Stimulated activated CD4-positive, alpha-beta T cell treated with anti-CD3 and anti-CD28 coated beads, Interleukin-4, amount 100 ng/mL, for 1 hour (primary cell): ENCODE measurements around the gene CSH1.
"Not testable (repeated sequence)": the region's sequence is repeated elsewhere in the genome, so short reads cannot be mapped to it uniquely, and the experiment has no call there.

Experiments
- DNase-seq: peaks from one replicate; pipeline ENCODE4 v3.0.0-alpha.2; 2020

The CSH1 gene

GRCh38 chr17:63928172-63928666 is 31.8 kb upstream of the CSH1 start:
- no peak for DNase-seq

- no peak for DNase-seq
Measured at GRCh38 chr17:63927464-63928171, 31.2 kb upstream of the CSH1 start.

- DNase-seq = no peak
Measured at GRCh38 chr17:63926164-63926563, 29.8 kb upstream of the CSH1 start.

- no peak for DNase-seq
Measured at GRCh38 chr17:63925615-63926014, 29.2 kb upstream of the CSH1 start.

GRCh38 chr17:63922402-63922801 is 26.0 kb upstream of the CSH1 start:
- DNase-seq = not testable (repeated sequence)

- not testable (repeated sequence) for DNase-seq
Measured at GRCh38 chr17:63920779-63921178, 24.4 kb upstream of the CSH1 start.

- not testable (repeated sequence) for DNase-seq
Measured at GRCh38 chr17:63920050-63920449, 23.7 kb upstream of the CSH1 start.

GRCh38 chr17:63919311-63919723 is 22.9 kb upstream of the CSH1 start:
- peak; percentile 62 for DNase-seq

- not testable (repeated sequence) for DNase-seq
Measured at GRCh38 chr17:63918789-63919305, 22.5 kb upstream of the CSH1 start, which contains the start of gene GH1. Gene GH1 (minus strand): TSS chr17:63918839. CDS start chr17:63918776, 63 bp downstream.

- no peak for DNase-seq
Measured at GRCh38 chr17:63918305-63918704, 21.9 kb upstream of the CSH1 start.

- DNase-seq = no peak
Measured at GRCh38 chr17:63917646-63918045, 21.3 kb upstream of the CSH1 start.

- not testable (repeated sequence) for DNase-seq
Measured at GRCh38 chr17:63917206-63917605, 20.8 kb upstream of the CSH1 start.

- no peak for DNase-seq
Measured at GRCh38 chr17:63916566-63917185, 20.3 kb upstream of the CSH1 start.

GRCh38 chr17:63915753-63916152 is 19.4 kb upstream of the CSH1 start:
- DNase-seq = not testable (repeated sequence)

- DNase-seq = no peak
Measured at GRCh38 chr17:63914471-63914870, 18.1 kb upstream of the CSH1 start.

GRCh38 chr17:63911657-63912100 is 15.3 kb upstream of the CSH1 start:
- DNase-seq = peak; percentile 64

GRCh38 chr17:63911041-63911635 is 14.8 kb upstream of the CSH1 start, which contains the start of gene CSHL1:
Gene CSHL1 (minus strand): TSS chr17:63911258. CDS start chr17:63911196, 62 bp downstream.
- DNase-seq = no peak

- DNase-seq = no peak
Measured at GRCh38 chr17:63910096-63910495, 13.7 kb upstream of the CSH1 start.

GRCh38 chr17:63909586-63909985 is 13.2 kb upstream of the CSH1 start:
- DNase-seq = not testable (repeated sequence)

GRCh38 chr17:63907161-63907778 is 10.9 kb upstream of the CSH1 start:
- not testable (repeated sequence) for DNase-seq

- DNase-seq = not testable (repeated sequence)
Measured at GRCh38 chr17:63904796-63905195, 8.4 kb upstream of the CSH1 start.

- DNase-seq = not testable (repeated sequence)
Measured at GRCh38 chr17:63903787-63904201, 7.4 kb upstream of the CSH1 start.

- not testable (repeated sequence) for DNase-seq
Measured at GRCh38 chr17:63901971-63902370, 5.6 kb upstream of the CSH1 start.
